Activated CD4-positive, alpha-beta T cell treated with anti-CD3 and anti-CD28 coated beads for 24 hours (primary cell): ENCODE data around the gene LIMCH1.

Source experiments
- DNase-seq, 2 donors: peaks; one replicate each; pipeline ENCODE4 v3.0.0-alpha.2; 2020; ENCODE audit warnings: low read depth in 2 of 2

The LIMCH1 gene

DNA sequence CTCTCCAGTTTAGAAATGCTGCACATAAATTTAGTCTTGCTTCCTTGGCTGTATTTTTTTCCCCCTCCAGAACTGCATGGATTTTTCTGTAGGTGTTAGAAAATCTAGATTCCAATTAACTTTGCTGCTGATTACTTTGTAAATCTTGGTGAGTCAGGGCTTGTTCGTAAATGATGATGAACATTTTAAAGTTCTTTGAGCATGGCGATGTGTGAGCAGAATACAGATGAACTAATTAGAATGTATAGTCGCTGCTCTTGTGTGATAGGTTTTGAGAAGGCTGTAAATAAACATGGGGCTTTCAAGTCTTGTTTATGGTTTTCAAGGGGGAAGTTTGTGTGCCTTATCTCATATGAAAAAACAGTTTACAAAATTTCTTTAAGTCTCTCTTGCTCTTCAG is 23.3 kb downstream of the LIMCH1 start:
- DNase-seq: no peak

DNA sequence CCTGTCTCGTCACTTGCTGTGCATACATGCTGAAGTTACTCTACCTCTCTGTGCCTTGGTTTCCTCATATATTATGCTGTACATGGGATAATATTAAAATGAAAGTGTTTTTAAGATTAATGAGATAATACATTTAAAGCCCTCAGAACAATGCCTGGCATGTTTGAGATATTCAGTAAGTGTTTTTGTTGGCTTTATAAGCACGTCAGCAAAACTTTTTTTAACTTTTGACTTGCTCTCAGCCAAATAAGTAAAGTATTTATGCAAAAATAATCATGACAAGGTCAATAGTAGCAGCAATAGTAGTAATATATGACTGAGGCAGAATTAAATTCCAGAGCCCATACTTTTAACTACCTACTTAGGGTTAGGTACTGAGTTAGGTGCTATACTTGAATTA is 29.2 kb downstream of the LIMCH1 start:
- no peak for DNase-seq

DNA sequence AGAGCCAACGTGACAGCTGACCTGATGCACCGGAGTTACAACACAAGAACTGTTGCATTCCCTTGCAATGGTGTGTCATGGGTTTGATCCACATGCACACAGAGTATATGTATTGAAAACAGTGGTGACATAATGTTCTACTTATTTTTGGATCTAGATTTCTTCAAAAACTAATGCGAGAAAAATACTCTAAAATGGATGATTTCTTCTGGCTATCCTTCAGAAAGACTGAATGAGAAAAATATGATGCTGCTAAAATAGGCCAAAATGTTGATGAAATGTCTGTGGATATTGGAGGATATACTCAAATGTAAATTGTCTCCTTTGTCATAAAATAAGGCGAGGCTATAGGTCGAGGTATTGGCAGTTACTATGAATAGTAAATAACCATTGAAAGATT is 30.4 kb downstream of the LIMCH1 start:
- DNase-seq: no peak

DNA sequence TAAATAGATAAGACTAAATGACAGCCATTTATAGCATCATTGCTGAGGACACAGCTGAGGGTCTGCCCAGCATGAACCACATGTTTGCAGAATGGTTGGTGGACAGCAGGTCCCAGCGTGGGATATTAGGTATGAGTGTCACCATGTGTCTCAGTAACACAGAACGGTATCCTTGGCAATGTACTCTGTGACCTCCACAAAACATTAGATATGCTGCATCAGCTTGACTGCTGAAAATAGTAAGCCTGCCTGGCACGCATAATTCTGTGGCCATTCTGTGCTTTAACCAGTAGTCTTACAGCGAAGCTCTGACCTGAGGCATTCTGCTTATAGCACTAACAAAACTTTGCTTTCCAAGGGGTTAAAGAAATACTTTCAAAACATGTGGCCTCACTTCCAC is 32.0 kb downstream of the LIMCH1 start:
- DNase-seq: no peak

DNA sequence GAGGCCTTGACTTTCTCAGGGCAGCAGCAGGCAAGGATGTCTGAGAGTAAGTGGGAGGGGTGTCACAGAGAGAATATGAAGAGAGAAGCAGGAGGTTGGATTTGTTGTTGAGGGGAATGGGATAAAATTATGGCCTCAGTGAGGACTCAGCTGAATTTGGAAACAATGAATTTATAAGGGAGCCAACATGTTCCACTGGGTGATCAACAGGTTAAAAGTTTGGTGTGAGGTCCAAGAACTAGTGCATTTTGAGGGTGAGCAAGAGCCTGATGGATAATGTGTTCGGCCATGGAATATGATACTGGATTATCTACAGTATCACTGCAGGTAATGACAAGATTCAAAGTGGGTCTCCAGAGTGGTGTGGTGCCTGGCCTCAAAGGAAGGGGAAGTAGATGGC is 33.5 kb downstream of the LIMCH1 start:
- no peak for DNase-seq

DNA sequence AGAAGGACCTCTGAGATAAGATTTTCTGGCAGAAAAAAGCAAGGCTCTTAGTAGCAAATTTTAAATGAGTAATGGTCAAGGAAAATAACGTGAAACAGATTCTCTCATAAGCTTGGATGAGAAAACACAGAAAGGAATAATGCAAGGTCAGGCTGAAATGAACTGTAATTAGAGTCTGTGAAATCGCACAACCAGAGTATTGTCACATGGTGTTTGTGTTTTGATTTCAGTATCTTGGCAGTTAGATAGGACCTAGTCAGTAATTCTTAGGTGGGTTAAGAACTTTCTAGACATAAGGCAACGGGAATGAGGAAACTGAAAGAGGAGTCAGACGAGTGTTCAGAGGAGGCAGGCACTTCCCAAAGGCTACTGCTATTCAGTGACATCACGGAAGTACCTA is 34.6 kb downstream of the LIMCH1 start:
- no peak for DNase-seq

DNA sequence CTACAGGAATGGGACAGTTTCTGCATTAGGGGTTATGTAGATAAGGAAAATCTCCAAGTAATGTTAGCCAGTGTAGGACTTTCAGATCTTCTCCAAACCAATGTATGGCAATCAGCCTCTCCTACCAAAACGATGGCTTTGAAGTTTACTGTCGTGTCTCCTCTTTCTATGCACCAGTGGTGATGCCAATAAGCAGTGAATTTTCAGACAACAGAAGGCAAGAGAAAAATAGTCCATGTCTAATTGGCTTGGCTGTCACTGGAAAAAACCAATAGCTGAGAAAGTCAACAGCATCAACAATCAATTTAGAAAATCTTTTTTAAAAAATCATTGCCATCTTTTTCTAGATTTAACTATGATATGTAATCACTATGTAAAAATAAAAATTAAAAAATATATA is 35.0 kb downstream of the LIMCH1 start:
- DNase-seq: no peak

DNA sequence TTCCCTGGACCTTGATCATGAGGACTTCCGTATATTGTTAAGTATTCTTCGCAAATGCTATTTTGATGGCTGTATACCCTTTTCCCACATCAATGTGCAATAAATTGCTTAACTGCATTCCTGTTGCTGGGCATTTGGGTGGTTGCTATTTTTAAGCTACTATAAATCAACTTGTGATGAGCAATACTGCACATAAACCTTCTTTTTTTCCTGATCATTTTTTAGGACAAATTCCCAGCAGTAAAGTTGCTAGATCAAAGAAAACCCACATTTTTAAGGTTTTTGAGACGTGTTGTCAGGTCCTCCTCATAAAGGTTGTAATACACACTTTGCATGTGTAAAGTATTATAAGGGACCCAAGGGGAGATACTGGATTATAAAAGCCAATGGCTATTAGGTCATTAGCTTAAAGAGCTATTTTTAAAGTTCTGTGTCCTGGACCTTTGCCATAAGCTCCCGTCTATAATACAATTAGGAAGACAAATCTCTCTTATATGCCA is 35.6 kb downstream of the LIMCH1 start:
- no peak for DNase-seq

DNA sequence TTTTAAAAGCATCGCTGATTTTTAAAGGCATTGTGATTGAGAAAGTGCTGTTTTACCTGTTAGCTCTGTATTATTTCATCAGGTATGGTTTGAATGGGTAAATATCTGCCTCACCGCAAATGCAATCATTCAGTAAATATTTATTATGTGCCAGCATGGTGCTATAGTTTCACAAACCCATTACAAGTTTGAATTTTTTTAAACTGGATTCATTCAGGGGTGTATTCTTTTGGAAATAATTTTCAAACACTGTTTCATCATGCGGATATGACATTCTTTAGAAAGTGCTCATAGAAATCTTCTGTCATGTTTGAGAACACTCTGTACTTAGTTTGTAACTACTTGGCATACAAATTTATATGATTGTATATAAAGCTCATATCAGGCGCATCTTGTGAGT is 37.2 kb downstream of the LIMCH1 start:
- DNase-seq: no peak

DNA sequence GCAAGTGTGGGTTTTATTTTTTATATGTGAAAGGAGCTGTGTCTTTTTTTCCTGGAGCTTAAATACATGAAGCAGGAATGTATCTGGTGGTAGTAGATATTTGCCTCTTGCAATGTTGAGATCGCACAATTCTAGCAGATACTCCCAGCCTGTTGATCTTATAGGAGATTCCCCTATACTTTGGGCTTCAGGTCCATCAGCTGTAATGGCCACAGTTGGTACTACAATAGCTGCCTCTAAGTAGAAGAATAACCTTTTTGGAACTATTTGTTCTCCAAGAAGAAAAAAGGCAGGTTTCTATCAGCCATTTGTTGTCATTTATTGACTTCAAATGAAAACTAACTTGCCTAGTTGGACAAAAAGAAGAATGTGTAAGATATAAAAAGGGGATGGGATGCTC is 37.7 kb downstream of the LIMCH1 start:
- DNase-seq: no peak

DNA sequence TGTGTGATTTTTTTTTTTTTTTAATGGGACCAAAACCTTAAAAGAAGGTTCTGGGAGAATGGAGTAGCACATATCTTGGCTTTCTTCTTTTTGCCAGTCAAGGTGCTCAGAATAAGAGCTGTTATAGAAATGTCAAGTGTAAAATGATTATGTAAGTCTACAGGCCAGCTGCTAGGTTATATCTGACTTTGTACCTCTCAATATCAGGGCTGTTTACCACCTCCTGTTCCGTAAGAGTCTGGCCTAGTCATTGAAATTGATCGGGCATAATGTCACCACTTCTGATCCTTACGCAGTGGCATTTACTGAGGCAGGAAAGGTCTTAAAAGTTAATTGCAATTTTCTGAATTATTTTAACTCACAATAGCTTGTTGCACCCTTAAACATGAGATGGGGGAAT is 41.1 kb downstream of the LIMCH1 start:
- no peak for DNase-seq

DNA sequence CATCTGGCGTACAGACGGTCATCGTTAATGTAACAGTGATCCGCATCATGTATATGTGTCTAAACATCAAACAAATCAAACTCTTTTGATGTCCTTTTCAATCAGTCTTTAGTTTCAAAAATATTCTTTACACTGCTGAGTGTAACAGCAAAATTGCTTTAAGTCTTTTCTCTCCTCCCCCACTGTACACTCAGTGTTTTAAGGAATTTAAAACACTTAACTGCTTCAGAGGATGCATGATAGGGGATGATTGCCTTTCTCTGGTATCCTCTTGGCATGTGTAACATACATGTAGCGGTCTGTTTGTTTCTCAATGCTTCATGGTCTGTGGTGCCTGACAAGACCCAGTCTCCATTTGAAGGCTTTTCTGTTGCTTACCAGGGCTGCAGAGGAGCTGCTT is 41.6 kb downstream of the LIMCH1 start:
- DNase-seq: no peak

DNA sequence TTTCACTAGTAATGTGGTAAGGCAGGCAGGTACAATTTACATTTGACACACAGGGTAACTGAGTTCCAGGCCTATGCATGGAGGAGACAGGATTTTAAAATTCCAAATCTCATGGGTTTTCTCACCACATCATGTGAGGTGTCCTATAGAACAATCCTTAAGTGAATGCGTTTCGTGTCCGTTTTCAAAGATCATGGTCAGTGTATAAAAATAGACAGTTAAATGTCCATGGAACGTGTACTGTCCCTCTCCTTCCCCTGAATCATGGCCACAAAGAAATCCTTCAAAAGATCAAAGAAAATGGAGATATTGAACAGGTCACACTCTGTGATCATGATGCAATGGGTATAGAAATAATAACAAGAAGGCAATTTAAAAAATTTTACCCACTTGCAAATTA is 42.0 kb downstream of the LIMCH1 start:
- DNase-seq: no peak

DNA sequence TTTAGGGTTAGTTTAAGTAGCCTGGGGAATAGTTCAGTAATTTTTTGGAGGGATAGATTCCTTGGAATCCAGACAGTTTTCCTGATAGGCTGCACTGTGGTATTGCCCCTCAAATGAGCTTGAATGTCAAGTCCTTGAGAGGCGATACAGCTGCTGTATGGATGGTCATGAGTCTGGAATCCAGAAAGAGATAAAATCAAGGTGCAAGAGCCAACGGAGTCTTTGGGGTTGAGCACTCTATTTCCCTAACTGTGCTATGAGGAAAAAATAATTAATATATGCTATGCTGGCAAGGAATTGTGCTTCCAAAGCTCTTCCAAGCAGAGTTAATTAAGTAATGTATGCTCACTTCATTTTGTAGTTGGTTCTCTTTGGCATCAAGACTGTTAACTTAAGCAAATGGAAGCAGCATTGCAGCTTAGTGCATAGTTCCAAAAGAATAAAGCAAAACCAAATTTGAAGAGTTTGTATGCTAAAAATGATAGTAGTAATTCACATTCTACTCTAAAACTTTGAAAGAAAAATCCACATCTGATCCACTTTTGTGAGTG is 48.8 kb downstream of the LIMCH1 start:
- DNase-seq: no peak

DNA sequence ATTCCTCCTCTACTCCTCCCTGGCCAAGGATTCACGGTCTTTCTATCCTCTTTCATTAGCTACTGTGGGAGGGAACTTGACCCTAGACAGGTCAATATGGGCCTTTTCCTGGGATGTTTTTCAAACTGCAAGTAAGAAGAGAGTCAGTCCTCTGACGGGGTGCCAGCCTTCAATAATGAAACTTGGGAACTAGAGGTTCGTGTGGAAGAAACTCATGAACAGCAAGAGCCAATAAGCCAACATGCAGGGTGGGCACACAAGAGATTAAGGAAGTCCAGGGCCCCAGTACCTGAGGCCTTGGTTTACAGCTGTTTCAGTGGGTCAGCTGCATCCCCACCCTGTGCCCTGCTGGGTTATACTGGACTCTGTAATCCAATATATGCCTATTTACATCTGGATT is 49.3 kb downstream of the LIMCH1 start:
- DNase-seq: no peak

DNA sequence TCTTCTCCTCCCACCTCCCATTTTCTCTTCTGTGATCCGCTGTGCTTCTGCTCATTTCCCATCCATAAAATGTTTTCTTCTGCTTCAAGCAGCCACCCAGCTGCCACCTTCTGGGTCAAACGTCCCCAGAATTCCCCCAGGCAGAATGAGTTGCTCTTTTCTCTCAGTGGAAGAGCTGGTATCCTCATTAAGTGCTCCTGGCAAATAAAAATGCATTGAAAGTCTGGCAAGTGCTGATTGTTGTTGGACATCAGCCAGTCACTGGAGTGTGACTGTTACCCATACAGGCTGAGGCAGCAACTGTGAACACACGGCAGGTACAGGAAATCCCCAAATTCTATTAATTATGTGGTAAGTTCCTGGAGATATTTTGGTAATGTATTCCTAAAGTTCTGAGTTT is 52.6 kb downstream of the LIMCH1 start:
- no peak for DNase-seq

DNA sequence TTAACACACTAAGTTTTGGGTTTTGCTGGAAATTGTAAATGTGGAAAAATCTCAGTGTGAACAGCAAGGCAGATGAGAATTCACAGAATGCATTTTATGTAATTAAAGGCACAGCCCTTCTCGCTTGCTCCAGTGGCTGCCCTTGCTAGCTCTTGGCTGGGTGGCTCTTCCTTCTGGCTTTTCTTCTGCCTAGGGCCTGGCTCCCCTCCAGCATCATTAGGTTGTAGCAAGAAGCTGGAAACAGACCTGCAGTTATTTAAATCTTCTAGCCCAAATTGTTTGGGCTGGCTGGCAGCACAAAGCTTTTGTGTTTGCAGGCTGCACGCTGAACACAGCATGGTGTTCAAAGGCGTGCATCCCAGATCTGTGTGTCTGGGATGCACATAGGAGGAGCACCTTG is 56.5 kb downstream of the LIMCH1 start:
- DNase-seq: no peak

DNA sequence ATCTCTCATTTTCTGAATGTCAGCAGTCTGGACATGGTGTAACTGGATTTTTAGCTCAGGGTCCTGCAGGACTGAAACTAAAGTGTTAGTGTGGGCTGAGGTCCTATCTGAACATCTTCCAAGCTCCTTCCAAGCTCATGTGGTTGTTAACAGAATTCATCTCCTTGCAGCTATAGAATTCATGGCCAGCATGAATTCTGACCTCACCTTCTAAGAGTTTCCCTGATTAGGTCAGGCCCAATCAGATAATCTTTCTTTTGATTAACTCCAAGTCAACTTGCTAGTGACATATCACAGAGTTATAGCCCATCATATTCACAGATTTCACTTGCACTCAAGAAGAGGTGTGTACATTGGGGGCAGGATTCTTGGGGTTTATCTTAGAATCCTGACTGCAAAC is 59.5 kb downstream of the LIMCH1 start:
- no peak for DNase-seq

DNA sequence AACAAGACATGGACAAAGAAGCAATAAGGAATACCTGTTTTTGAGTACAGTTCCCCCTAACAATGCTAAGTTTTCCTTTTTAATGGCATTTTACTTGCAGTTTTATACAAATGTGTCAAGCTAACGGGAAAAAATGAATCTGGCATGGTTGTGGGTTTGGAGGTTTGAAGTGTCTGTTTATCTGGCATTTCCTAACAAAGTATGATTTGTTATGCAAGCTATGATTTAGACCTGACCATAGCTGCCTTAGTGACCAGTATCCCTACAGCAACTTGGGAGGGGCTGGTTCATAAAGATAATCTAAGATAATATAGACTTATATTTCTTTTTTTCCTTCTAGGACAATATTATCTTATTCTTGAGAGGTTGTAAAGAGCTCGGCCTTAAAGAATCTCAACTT is 60.6 kb downstream of the LIMCH1 start:
- no peak for DNase-seq

DNA sequence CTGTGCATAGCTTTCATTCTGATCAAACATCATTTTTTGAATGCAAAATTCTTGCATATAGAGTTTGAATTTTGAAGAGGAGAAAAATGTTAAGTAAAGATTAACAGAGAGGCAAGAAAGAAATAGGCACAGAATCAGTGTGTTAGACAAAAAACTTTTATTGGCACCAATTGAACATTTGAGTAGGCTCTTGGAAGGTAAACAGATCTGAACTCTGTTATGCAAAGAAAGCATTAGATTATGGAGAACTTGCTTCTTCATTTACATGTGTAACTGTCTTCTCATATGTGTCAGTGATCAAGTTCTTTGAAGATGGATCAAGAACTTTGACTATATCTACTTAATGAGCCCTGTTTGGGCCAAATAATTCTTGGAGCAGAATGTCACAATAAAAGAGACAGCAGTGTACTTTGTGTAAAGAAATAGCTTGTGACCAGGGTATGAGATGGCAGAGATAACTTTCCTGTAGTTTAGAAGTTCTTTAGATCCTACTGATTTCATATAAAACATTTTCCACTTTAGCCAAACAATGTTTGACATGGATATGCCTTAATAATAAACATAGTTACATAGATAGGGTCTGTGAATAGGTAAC is 61.3 kb downstream of the LIMCH1 start:
- no peak for DNase-seq

DNA sequence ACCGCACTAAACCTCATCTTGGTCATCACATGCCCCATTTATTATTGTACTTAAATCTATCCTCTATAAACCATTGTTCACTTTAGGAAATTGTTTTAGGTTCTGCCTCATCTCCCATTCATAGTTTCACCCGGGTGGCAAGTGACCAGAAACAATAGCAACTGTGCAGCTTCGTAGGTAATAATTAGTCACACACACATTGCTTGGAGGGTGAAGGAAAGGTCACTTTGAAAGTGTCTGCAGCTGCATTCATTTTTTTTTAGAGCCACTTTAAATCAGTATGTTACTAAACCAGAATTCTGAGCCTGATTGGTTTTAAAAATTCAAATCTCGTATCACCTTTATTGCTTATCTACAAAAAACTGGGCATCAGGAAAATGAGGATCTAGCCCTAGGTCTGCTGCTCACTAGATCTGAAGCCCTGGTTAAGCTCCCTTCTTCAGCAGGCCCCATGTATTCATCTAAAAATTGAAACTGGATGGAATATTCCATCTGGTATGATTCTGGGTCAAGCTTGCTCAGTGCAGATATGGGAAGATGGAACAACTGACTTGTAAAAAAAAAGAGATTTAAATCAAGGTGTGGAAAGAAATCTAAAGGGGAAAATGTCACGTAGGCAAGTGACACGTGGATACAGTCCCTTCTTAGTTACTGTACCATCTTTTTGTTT is 62.4 kb downstream of the LIMCH1 start:
- DNase-seq: no peak

DNA sequence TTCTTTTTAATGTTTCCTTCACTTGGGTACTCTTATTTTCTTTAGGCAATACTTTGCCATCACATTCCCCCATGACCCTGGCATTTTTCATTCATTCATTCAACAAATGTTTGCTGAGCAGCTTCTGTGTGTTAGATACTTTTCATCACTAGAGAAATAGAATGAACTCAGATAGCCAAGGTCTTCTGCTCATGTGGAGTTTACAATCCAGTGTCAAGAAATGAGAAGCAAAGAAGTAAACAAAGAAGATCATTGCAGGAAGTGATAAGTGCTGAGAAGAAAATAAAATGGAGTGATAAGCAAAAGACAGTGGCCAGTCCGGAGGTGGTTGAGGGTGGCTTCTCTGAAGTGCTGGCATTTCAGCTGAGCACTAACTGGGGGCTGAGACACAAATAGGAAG is 63.1 kb downstream of the LIMCH1 start:
- DNase-seq: no peak

DNA sequence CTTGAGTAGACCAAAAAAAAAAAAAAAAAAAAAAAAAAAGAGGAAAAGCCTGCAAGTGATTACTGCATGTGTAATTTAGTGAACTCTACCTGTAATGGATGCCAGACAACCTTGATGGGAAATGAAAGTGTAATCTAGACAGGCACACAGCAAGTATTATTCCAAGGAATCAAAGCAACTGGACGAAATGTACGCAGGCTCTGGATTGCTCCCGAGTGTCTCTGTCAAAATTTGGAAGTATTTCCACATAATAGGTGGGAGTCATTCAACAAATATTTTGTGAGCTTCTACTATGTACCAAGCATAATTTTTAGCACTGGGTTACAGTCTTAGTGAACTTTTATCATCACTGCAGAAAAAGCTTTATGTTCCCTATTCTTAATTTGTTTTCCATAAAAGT is 64.2 kb downstream of the LIMCH1 start:
- DNase-seq: no peak
